A549 (cell line): ENCODE results near the gene PCDH15. TPM values are rescaled to one million over a fixed set of nuclear protein-coding genes. Genes with fewer than 3 reads are reported as not detected.

ENCODE experiments used
- ATAC-seq, 2 experiments: fragments of 200-7000 bp in 1 of 2; fragments of >200 bp in 1 of 2; cut with Nextera tagmentation in 1 of 2; cut with Tn5 transposase in 1 of 2; 3 replicates each; pipeline versions ENCODE4 v1.8.0 to v1.9.1; 2018 to 2020; ENCODE audit warnings: mild to moderate bottlenecking in 1 of 2, moderate library complexity in 1 of 2
- CTCF ChIA-PET: fragments of 300-600 bp; sonication (Branson Sonifier 250); formaldehyde crosslinking; extraction: SDS; loops from one replicate; lab custom pipeline; 2021; ENCODE audit warnings: antibody characterized with exemption, inconsistent platforms; lab: Yijun Ruan, JAX
- POLR2A ChIA-PET: fragments of 350-600 bp; formaldehyde crosslinking; extraction: SDS; loops from one replicate; lab custom pipeline; 2021; ENCODE audit warnings: antibody characterized with exemption, inconsistent platforms; lab: Yijun Ruan, JAX
- DNase-seq, 2 experiments: peaks; one replicate each; pipeline versions ENCODE4 v3.0.0 to v3.0.0-alpha.2; 2011 to 2016; ENCODE audit warnings: low read depth in 1 of 2, low spot score in 1 of 2
- FAIRE-seq: peaks from 2 replicates; lab custom pipeline; 2011; peaks lifted over from hg19 to GRCh38; lab: Jason Lieb, UNC
- H3K27ac ChIP-seq, 2 experiments: fragments of >200 bp; sonication (Bioruptor Twin); formaldehyde crosslinking; 3 replicates each; pipeline ENCODE4 v1.5.1; 2016 to 2017
- H3K4me1 ChIP-seq: fragments of >200 bp; sonication (Bioruptor Twin); formaldehyde crosslinking; 3 replicates; pipeline ENCODE4 v1.6.1; 2016
- H3K4me2 ChIP-seq: fragments of >200 bp; sonication (Bioruptor Twin); formaldehyde crosslinking; 3 replicates; pipeline ENCODE4 v1.6.1; 2016
- H3K4me3 ChIP-seq: fragments of >200 bp; sonication (Bioruptor Twin); formaldehyde crosslinking; 3 replicates; pipeline ENCODE4 v1.5.1; 2016
- H3K9me3 ChIP-seq: fragments of >200 bp; sonication (Bioruptor Twin); formaldehyde crosslinking; 3 replicates; pipeline ENCODE4 v1.6.1; 2016
- BHLHE40 ChIP-seq: IDR thresholded peaks from 2 replicates; pipeline ENCODE4 v1.6.1; 2012; ENCODE audit warnings: low read depth, low read length, inconsistent platforms
- CBX2 ChIP-seq: fragments of 200-600 bp; sonication (generic); IDR thresholded peaks from 2 replicates; pipeline ENCODE4 v1.6.1; 2016; ENCODE audit warnings: low read depth, mild to moderate bottlenecking, borderline replicate concordance
- CEBPB ChIP-seq, 2 experiments: fragments of >200 bp in 1 of 2; sonication (Bioruptor Twin) in 1 of 2; formaldehyde crosslinking in 1 of 2; IDR thresholded peaks; 2 replicates each; pipeline ENCODE4 v1.6.1; 2012 to 2016
- EHF ChIP-seq: fragments of 250-450 bp; sonication (Bioruptor Pico); IDR thresholded peaks from 2 replicates; pipeline ENCODE4 v1.5.0; 2020; ENCODE audit warnings: mild to moderate bottlenecking
- FOSB ChIP-seq: fragments of 250-450 bp; sonication (Bioruptor Pico); IDR thresholded peaks from 2 replicates; pipeline ENCODE4 v1.5.0; 2020; ENCODE audit warnings: mild to moderate bottlenecking, moderate library complexity
- FOXS1 ChIP-seq: fragments of 250-450 bp; sonication (Bioruptor Pico); IDR thresholded peaks from 2 replicates; pipeline ENCODE4 v1.5.0; 2020; ENCODE audit warnings: mild to moderate bottlenecking, moderate library complexity
- HDAC2 ChIP-seq: fragments of 200-600 bp; sonication (generic); IDR thresholded peaks from 2 replicates; pipeline ENCODE4 v1.6.1; 2016
- JUN ChIP-seq, 2 experiments: fragments of >200 bp; sonication (Bioruptor Twin); formaldehyde crosslinking; IDR thresholded peaks; 2 replicates in 1 of 2; 3 replicates in 1 of 2; pipeline ENCODE4 v1.6.1; 2016 to 2017
- KDM5A ChIP-seq: fragments of 200-600 bp; sonication (generic); IDR thresholded peaks from 2 replicates; pipeline ENCODE4 v1.6.1; 2016; ENCODE audit warnings: antibody characterized with exemption, mild to moderate bottlenecking
- MAFK ChIP-seq: fragments of 450-650 bp; IDR thresholded peaks from 2 replicates; pipeline ENCODE4 v1.6.1; 2014; ENCODE audit not compliant: partially characterized antibody
- MAZ ChIP-seq: fragments of 150-350 bp; IDR thresholded peaks from 2 replicates; pipeline ENCODE4 v1.6.1; 2014; ENCODE audit warnings: antibody characterized with exemption, low read depth, low read length, borderline replicate concordance
- MYC ChIP-seq: IDR thresholded peaks from 2 replicates; pipeline ENCODE4 v1.6.1; 2012; ENCODE audit warnings: mild to moderate bottlenecking, inconsistent platforms, low read length, improper control_type of control experiment, borderline replicate concordance
- NR3C1 ChIP-seq: fragments of >200 bp; sonication (Bioruptor Twin); formaldehyde crosslinking; IDR thresholded peaks from 3 replicates; pipeline ENCODE4 v1.6.1; 2017
- POLR2AphosphoS2 ChIP-seq: conservative IDR thresholded peaks from 2 replicates; pipeline ENCODE4 v1.6.1; 2012; ENCODE audit warnings: low read length, improper control_type of control experiment, inconsistent platforms
- RARB ChIP-seq: fragments of 250-450 bp; sonication (Bioruptor Pico); IDR thresholded peaks from 2 replicates; pipeline ENCODE4 v1.8.0; 2021; ENCODE audit warnings: mild to moderate bottlenecking, moderate library complexity
- RCOR1 ChIP-seq: fragments of 150-350 bp; IDR thresholded peaks from 2 replicates; pipeline ENCODE4 v1.6.1; 2014; ENCODE audit warnings: antibody characterized with exemption, low read length, low read depth
- SMC3 ChIP-seq: fragments of >200 bp; sonication (Bioruptor Twin); formaldehyde crosslinking; IDR thresholded peaks from 3 replicates; pipeline ENCODE4 v1.6.1; 2018; ENCODE audit warnings: inconsistent platforms
- TP53 ChIP-seq: fragments of 250-450 bp; sonication (Bioruptor Pico); IDR thresholded peaks from 2 replicates; pipeline ENCODE4 v1.5.0; 2021; ENCODE audit warnings: mild to moderate bottlenecking, moderate library complexity
- ZC3H11A ChIP-seq: fragments of 450-650 bp; IDR thresholded peaks from 2 replicates; pipeline ENCODE4 v1.6.1; 2014; ENCODE audit warnings: antibody characterized with exemption, mild to moderate bottlenecking
- ZSCAN20 ChIP-seq: fragments of 250-450 bp; sonication (Bioruptor Pico); IDR thresholded peaks from 2 replicates; pipeline ENCODE4 v1.8.0; 2022; ENCODE audit warnings: mild to moderate bottlenecking, moderate library complexity
- WGBS: methylation state at CpG from one replicate; pipeline ENCODE4 v1.1.6; 2017; ENCODE audit errors: missing lambda C conversion rate; 5-methylcytosine and 5-hydroxymethylcytosine counted together
- polyA minus RNA-seq: library from RNA; depleted of rRNA, polyadenylated mRNA; stranded (reverse); fragments of >200 nt; gene quantifications from 2 replicates; pipeline ENCODE4 v1.2.3, GENCODE V29; 2011; rRNA and poly(A)+ RNA removed
- polyA plus RNA-seq, 4 experiments: library from polyadenylated mRNA; depleted of rRNA in 3 of 4; stranded (reverse); fragments of >200 nt; fragmentation: RNase III in 1 of 4; extraction: RNeasy Plus Mini Kit Qiagen cat#74134 plus additional on column Dnase treatment in 1 of 4; gene quantifications; 2 replicates in 3 of 4; 3 replicates in 1 of 4; pipeline ENCODE4 v1.2.3, GENCODE V29; 2011 to 2017
- TF ChIP-seq, protein P1 (sequence below): fragments of >200 bp; sonication (Bioruptor Twin); formaldehyde crosslinking; IDR thresholded peaks from 2 replicates; pipeline ENCODE4 v1.6.1; 2016
- TF ChIP-seq, protein P2 (sequence below): fragments of 200-600 bp; sonication (generic); IDR thresholded peaks from 2 replicates; pipeline ENCODE4 v1.6.1; 2016; ENCODE audit warnings: antibody characterized with exemption, mild to moderate bottlenecking, moderate library complexity
- TF ChIP-seq, protein P3 (sequence below): fragments of 250-450 bp; sonication (Bioruptor Pico); IDR thresholded peaks from 2 replicates; pipeline ENCODE4 v1.5.0; 2021; ENCODE audit warnings: mild to moderate bottlenecking, moderate library complexity, borderline replicate concordance
- TF ChIP-seq, protein P4 (sequence below): fragments of 250-450 bp; sonication (Bioruptor Pico); IDR thresholded peaks from 2 replicates; pipeline ENCODE4 v1.5.0; 2020; ENCODE audit warnings: low read depth, mild to moderate bottlenecking, moderate library complexity
- TF ChIP-seq, protein P5 (sequence below): IDR thresholded peaks from 2 replicates; pipeline ENCODE4 v1.6.1; 2012

PCDH15 gene
- polyA plus RNA-seq (2011; rRNA removed) (0.03 and 0.04 TPM in 2 replicates), polyA plus RNA-seq (2017; fragmentation: RNase III; extraction: RNeasy Plus Mini Kit Qiagen cat#74134 plus additional on column Dnase treatment) (not detected in 3 replicates), polyA minus RNA-seq (0.05 TPM in 1 of 2 replicates, not detected in the other)
- polyA plus RNA-seq (2012; cell fraction: cytosol; rRNA removed): not detected in 2 replicates
- polyA plus RNA-seq (2012; cell fraction: nucleus; rRNA removed): not detected in 2 replicates

DNA sequence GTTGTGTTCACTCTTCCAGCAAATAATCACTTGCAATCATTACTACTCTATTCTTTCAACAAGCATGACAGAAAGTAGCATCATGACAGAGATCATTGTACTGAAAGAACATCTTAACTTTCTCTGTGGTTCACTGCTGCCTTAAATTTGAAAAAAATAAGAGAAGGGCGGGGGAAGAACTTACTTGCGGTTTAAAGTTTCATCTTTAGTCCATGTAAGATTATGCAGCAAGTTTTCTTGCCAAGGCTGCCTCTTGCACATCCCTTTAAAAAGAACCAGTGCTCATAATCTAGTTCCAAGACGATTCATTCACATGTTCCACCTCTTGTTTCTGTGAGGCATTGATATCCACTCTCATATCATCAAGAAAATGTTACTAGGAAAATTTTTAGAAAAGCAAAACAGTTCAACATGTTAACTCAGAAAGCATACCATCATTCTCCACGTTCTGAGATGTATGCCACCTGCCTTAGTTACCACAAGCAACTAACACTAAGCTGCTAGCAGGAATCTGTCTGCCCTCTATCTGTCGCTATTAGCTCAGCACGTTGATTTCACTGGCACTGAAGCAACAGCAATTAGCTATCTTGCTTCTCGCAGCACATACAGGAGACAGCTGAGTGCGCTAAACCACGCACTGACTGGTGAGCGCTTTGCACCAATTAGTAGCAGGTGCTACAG lies at the start of gene PCDH15:
Gene PCDH15, minus strand, starts transcription at position 491 of the 681 bp plus-strand sequence. CDS start 136,969 bp downstream, outside the sequence.
- POLR2A ChIA-PET: no interaction called here
- Histone ChIP-seq H3K4me3 (no peak within 1 kb of the TSS), H3K9me3 (no peaks in the 10 kb centered on the region), H3K4me2 (no peak within 1 kb of the TSS), H3K27ac (no peak within 1 kb of the TSS), H3K4me1 (no peaks in the 10 kb centered on the region)
- DNase-seq (peak in 1 of 2 experiments; percentile 19), FAIRE-seq (no peak), ATAC-seq (no peak)
- TF ChIP-seq CBX2 (no peak), MYC (no peak), TP53 (CRISPR knock-in tag) (no peak), MAFK (no peak), KDM5A (no peak), RARB (no peak), FOXS1 (CRISPR knock-in tag) (no peak), SMC3 (no peak), RCOR1 (no peak), BHLHE40 (no peak), HDAC2 (no peak), ZSCAN20 (CRISPR knock-in tag) (no peak), NR3C1 (no peak)
- TF ChIP-seq, protein P1, sequence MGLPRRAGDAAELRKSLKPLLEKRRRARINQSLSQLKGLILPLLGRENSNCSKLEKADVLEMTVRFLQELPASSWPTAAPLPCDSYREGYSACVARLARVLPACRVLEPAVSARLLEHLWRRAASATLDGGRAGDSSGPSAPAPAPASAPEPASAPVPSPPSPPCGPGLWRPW: no peak
- TF ChIP-seq, protein P2, sequence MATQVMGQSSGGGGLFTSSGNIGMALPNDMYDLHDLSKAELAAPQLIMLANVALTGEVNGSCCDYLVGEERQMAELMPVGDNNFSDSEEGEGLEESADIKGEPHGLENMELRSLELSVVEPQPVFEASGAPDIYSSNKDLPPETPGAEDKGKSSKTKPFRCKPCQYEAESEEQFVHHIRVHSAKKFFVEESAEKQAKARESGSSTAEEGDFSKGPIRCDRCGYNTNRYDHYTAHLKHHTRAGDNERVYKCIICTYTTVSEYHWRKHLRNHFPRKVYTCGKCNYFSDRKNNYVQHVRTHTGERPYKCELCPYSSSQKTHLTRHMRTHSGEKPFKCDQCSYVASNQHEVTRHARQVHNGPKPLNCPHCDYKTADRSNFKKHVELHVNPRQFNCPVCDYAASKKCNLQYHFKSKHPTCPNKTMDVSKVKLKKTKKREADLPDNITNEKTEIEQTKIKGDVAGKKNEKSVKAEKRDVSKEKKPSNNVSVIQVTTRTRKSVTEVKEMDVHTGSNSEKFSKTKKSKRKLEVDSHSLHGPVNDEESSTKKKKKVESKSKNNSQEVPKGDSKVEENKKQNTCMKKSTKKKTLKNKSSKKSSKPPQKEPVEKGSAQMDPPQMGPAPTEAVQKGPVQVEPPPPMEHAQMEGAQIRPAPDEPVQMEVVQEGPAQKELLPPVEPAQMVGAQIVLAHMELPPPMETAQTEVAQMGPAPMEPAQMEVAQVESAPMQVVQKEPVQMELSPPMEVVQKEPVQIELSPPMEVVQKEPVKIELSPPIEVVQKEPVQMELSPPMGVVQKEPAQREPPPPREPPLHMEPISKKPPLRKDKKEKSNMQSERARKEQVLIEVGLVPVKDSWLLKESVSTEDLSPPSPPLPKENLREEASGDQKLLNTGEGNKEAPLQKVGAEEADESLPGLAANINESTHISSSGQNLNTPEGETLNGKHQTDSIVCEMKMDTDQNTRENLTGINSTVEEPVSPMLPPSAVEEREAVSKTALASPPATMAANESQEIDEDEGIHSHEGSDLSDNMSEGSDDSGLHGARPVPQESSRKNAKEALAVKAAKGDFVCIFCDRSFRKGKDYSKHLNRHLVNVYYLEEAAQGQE: no peak
- CTCF ChIA-PET: no interaction called here
- WGBS: 5% methylated on average over 10 of the region's 10 CpGs

DNA sequence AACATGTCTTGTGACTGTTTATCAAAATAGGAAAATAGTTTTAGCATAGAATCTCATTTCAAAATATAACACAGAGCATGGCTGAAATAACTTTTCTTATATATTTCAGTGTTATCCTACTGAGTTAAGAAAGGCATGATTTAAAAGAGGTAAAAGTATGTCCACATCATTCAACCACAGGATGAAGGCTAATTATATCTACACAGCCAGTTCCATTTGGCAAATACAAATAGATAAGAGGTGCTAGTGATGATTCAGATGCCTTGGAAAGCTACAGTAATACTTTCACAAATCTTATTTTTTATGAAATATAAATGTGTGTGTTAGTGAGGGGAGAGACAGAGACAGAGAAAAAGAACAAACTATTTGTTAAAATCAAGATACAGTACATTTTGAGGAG lies 42.9 kb upstream of the PCDH15 start:
- CTCF ChIA-PET: no interaction called here
- no peak for ATAC-seq
- TF ChIP-seq POLR2AphosphoS2 (no peak), SMC3 (no peak), ZC3H11A (no peak), MAZ (no peak), FOSB (CRISPR knock-in tag) (no peak), CEBPB (IDR thresholded peaks at IDR 0.05) (no peak), JUN (IDR thresholded peaks at IDR 0.05) (no peak), RCOR1 (no peak), EHF (CRISPR knock-in tag) (no peak)
- TF ChIP-seq, protein P1: no peak
- TF ChIP-seq, protein P3, sequence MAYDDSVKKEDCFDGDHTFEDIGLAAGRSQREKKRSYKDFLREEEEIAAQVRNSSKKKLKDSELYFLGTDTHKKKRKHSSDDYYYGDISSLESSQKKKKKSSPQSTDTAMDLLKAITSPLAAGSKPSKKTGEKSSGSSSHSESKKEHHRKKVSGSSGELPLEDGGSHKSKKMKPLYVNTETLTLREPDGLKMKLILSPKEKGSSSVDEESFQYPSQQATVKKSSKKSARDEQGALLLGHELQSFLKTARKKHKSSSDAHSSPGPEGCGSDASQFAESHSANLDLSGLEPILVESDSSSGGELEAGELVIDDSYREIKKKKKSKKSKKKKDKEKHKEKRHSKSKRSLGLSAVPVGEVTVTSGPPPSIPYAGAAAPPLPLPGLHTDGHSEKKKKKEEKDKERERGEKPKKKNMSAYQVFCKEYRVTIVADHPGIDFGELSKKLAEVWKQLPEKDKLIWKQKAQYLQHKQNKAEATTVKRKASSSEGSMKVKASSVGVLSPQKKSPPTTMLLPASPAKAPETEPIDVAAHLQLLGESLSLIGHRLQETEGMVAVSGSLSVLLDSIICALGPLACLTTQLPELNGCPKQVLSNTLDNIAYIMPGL (CRISPR knock-in tag): no peak
- TF ChIP-seq, protein P4, sequence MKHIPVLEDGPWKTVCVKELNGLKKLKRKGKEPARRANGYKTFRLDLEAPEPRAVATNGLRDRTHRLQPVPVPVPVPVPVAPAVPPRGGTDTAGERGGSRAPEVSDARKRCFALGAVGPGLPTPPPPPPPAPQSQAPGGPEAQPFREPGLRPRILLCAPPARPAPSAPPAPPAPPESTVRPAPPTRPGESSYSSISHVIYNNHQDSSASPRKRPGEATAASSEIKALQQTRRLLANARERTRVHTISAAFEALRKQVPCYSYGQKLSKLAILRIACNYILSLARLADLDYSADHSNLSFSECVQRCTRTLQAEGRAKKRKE (CRISPR knock-in tag): no peak
- TF ChIP-seq, protein P5, sequence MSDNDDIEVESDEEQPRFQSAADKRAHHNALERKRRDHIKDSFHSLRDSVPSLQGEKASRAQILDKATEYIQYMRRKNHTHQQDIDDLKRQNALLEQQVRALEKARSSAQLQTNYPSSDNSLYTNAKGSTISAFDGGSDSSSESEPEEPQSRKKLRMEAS: no peak
- TF ChIP-seq, protein P2: no peak
- TF ChIP-seq, all 56 proteins: peak for 0
- no peak overlapping the region for H3K4me3 ChIP-seq
- H3K4me2 ChIP-seq: no peak overlapping the region
- no peak overlapping the region for H3K27ac ChIP-seq
- no peak for FAIRE-seq
- H3K9me3 ChIP-seq: no peaks in the 10 kb centered on the region; the same call in 1 of the 3 replicates
- no peak for DNase-seq
- POLR2A ChIA-PET: no interaction called here
- H3K4me1 ChIP-seq: no peaks in the 10 kb centered on the region
